CD4-positive, CD25-positive, alpha-beta regulatory T cell (primary cell): ENCODE measurements around the gene ABCC10. TPM values are rescaled to one million over a fixed set of nuclear protein-coding genes. Genes with fewer than 3 reads are reported as not detected.
A peak's percentile ranks its signal among the peaks of the same experiment; 100 is the strongest.
"Not testable (repeated sequence)": the region's sequence is repeated elsewhere in the genome, so short reads cannot be mapped to it uniquely, and the experiment has no call there.

ENCODE experiments used
- ATAC-seq, 2 donors: fragments of 150-1000 bp; cut with Tn5 transposase; one replicate each; pipeline ENCODE4 v1.10.0; 2021; ENCODE audit warnings: low read depth in 2 of 2, moderate number of reproducible peaks in 2 of 2, moderate library complexity in 1 of 2
- DNase-seq, 3 donors: peaks; one replicate each; pipeline versions ENCODE4 v3.0.0 to v3.0.0-alpha.2; 2012 to 2022; ENCODE audit warnings: mixed read lengths in 1 of 3
- H3K27ac ChIP-seq: one replicate; pipeline ENCODE4 v1.7.0; 2013; ENCODE audit warnings: mild to moderate bottlenecking, low read length; ENCODE audit not compliant: insufficient read depth, poor library complexity, severe bottlenecking
- H3K27me3 ChIP-seq: one replicate; pipeline ENCODE4 v1.7.0; 2013; ENCODE audit warnings: low read length; ENCODE audit not compliant: control insufficient read depth, insufficient read depth
- H3K36me3 ChIP-seq: one replicate; pipeline ENCODE4 v1.7.0; 2013; ENCODE audit warnings: mild to moderate bottlenecking, low read length, moderate library complexity; ENCODE audit not compliant: control insufficient read depth, insufficient read depth
- H3K4me1 ChIP-seq: 2 replicates; pipeline ENCODE4 v1.7.0; 2013; ENCODE audit warnings: mild to moderate bottlenecking, low read length; ENCODE audit not compliant: insufficient read depth, control insufficient read depth, poor library complexity, severe bottlenecking
- H3K4me3 ChIP-seq: one replicate; pipeline ENCODE4 v1.7.0; 2013; ENCODE audit warnings: low read depth, mild to moderate bottlenecking, low read length, moderate library complexity
- H3K9me3 ChIP-seq, 2 experiments: 1 replicate in 1 of 2; 2 replicates in 1 of 2; pipeline ENCODE4 v1.7.0; 2013; ENCODE audit warnings: low read length in 2 of 2, mild to moderate bottlenecking in 1 of 2, moderate library complexity in 1 of 2; ENCODE audit not compliant: control insufficient read depth in 2 of 2
- H3K27ac Mint-ChIP-seq, 3 donors: one replicate each; pipeline ENCODE4 v1.8.0; 2020 to 2022; ENCODE audit warnings: mild to moderate bottlenecking in 3 of 3, mixed read lengths in 3 of 3, moderate library complexity in 2 of 3
- H3K27me3 Mint-ChIP-seq: one replicate; pipeline ENCODE4 v1.8.0; 2022; ENCODE audit warnings: mild to moderate bottlenecking, mixed read lengths
- H3K36me3 Mint-ChIP-seq: one replicate; pipeline ENCODE4 v1.8.0; 2020; ENCODE audit warnings: mixed read lengths
- H3K4me1 Mint-ChIP-seq, 4 donors: one replicate each; pipeline ENCODE4 v1.8.0; 2020 to 2022; ENCODE audit warnings: mixed read lengths in 4 of 4, mild to moderate bottlenecking in 1 of 4
- H3K4me3 Mint-ChIP-seq, 4 donors: one replicate each; pipeline ENCODE4 v1.8.0; 2020 to 2022; ENCODE audit warnings: mild to moderate bottlenecking in 4 of 4, mixed read lengths in 4 of 4, moderate library complexity in 3 of 4
- H3K9me3 Mint-ChIP-seq, 7 donors: one replicate each; pipeline ENCODE4 v1.8.0; 2020 to 2022; ENCODE audit warnings: mixed read lengths in 7 of 7, mild to moderate bottlenecking in 3 of 7, moderate library complexity in 2 of 7
- polyA plus RNA-seq, 4 donors: library from polyadenylated mRNA; unstranded; fragments of 300-500 nt; fragmentation: Illumina TruSeq; gene quantifications; one replicate each; pipeline ENCODE4 v1.2.3, GENCODE V29; 2021
- total RNA-seq: library from RNA; stranded (reverse); gene quantifications from one replicate; pipeline ENCODE4 v1.2.3, GENCODE V29; 2022

Gene ABCC10
- total and polyA plus RNA-seq, 5 donors from 2014 or later = 17.9 to 81.7 (median 18.7) TPM

- Mint-ChIP-seq H3K4me3 (peak overlapping the region in 3 of 4 donors; percentile 6 to 64 (median 46)), H3K36me3 (peaks cover 13% of the 10 kb centered on the region), H3K4me1 (peaks cover 4 to 37% (median 23%) of the 10 kb centered on the region in 4 donors), H3K27me3 (no peaks in the 10 kb centered on the region), H3K27ac (peak overlapping the region; percentile 88 to 94 (median 93)), H3K9me3 (no peaks in the 10 kb centered on the region)
- H3K9me3 ChIP-seq = no peaks in the 10 kb centered on the region
- H3K27me3 ChIP-seq = no peaks in the 10 kb centered on the region
- DNase-seq (peak in 2 of 3 donors; percentile 23 to 62), ATAC-seq (peak; percentile 61 to 72)
- H3K27ac ChIP-seq = peak overlapping the region; percentile 16
- H3K36me3 ChIP-seq = peaks cover 22% of the 10 kb centered on the region
- H3K4me3 ChIP-seq = no peak overlapping the region
- H3K4me1 ChIP-seq = peaks cover 25% of the 10 kb centered on the region
These were observed 68.1 kb downstream of the ABCC10 start for GRCh38 chr6:43495409-43495941.

GRCh38 chr6:43496370-43497128 is 69.2 kb downstream of the ABCC10 start:
- Mint-ChIP-seq H3K4me1 (peaks cover 4 to 37% (median 23%) of the 10 kb centered on the region in 4 donors), H3K9me3 (no peaks in the 10 kb centered on the region), H3K36me3 (peaks cover 13% of the 10 kb centered on the region), H3K4me3 (no peak overlapping the region), H3K27ac (peak overlapping the region in 1 of 3 donors; percentile 94), H3K27me3 (no peaks in the 10 kb centered on the region)
- Histone ChIP-seq H3K4me1 (peaks cover 25% of the 10 kb centered on the region), H3K9me3 (no peaks in the 10 kb centered on the region), H3K27me3 (no peaks in the 10 kb centered on the region), H3K27ac (no peak overlapping the region), H3K4me3 (no peak overlapping the region), H3K36me3 (peaks cover 31% of the 10 kb centered on the region)
- DNase-seq (peak in 1 of 3 donors; percentile 15), ATAC-seq (no peak)

- DNase-seq (no peak), ATAC-seq (no peak)
- Histone ChIP-seq H3K27ac (no peak overlapping the region), H3K36me3 (peaks cover 32% of the 10 kb centered on the region), H3K4me1 (peaks cover 25% of the 10 kb centered on the region), H3K9me3 (no peaks in the 10 kb centered on the region), H3K4me3 (no peak overlapping the region), H3K27me3 (no peaks in the 10 kb centered on the region)
- no peak overlapping the region for H3K4me3 Mint-ChIP-seq
- H3K4me1 Mint-ChIP-seq = peaks cover 4 to 36% (median 23%) of the 10 kb centered on the region in 4 donors
- H3K27me3 Mint-ChIP-seq = no peaks in the 10 kb centered on the region
- H3K9me3 Mint-ChIP-seq = no peaks in the 10 kb centered on the region
- H3K36me3 Mint-ChIP-seq = peaks cover 18% of the 10 kb centered on the region
- H3K27ac Mint-ChIP-seq = peak overlapping the region in 1 of 3 donors; percentile 29
These were observed 69.7 kb downstream of the ABCC10 start for GRCh38 chr6:43497129-43497396.

GRCh38 chr6:43497689-43498088 is 70.3 kb downstream of the ABCC10 start:
- H3K27ac ChIP-seq = no peak overlapping the region
- H3K27me3 ChIP-seq = no peaks in the 10 kb centered on the region
- peaks cover 25% of the 10 kb centered on the region for H3K4me1 ChIP-seq
- Mint-ChIP-seq H3K4me1 (peaks cover 4 to 32% (median 21%) of the 10 kb centered on the region in 4 donors), H3K27ac (peak overlapping the region in 1 of 3 donors; percentile 25), H3K36me3 (peaks cover 19% of the 10 kb centered on the region), H3K9me3 (no peaks in the 10 kb centered on the region), H3K4me3 (no peak overlapping the region), H3K27me3 (no peaks in the 10 kb centered on the region)
- no peak for DNase-seq
- H3K36me3 ChIP-seq = peaks cover 38% of the 10 kb centered on the region
- ATAC-seq = no peak
- H3K4me3 ChIP-seq = no peak overlapping the region
- H3K9me3 ChIP-seq = no peaks in the 10 kb centered on the region

- not testable (repeated sequence) for H3K4me3 ChIP-seq, H3K27me3 ChIP-seq, DNase-seq, H3K9me3 ChIP-seq, H3K27ac Mint-ChIP-seq, H3K9me3 Mint-ChIP-seq, H3K27me3 Mint-ChIP-seq, ATAC-seq, H3K27ac ChIP-seq, H3K4me3 Mint-ChIP-seq
- Histone ChIP-seq H3K4me1 (peaks cover 25% of the 10 kb centered on the region), H3K36me3 (peaks cover 44% of the 10 kb centered on the region)
- Mint-ChIP-seq H3K36me3 (peaks cover 15% of the 10 kb centered on the region), H3K4me1 (peaks cover 4 to 27% (median 20%) of the 10 kb centered on the region in 4 donors)
These were observed 71.0 kb downstream of the ABCC10 start for GRCh38 chr6:43498291-43498690.

- no peak for ATAC-seq
- no peak overlapping the region for H3K27ac ChIP-seq
- no peaks in the 10 kb centered on the region for H3K27me3 ChIP-seq
- H3K9me3 ChIP-seq = no peaks in the 10 kb centered on the region
- no peaks in the 10 kb centered on the region for H3K9me3 Mint-ChIP-seq
- peaks cover 0 to 20% (median 14%) of the 10 kb centered on the region in 4 donors for H3K4me1 Mint-ChIP-seq
- peaks cover 50% of the 10 kb centered on the region for H3K36me3 ChIP-seq
- peaks cover 19% of the 10 kb centered on the region for H3K36me3 Mint-ChIP-seq
- H3K4me3 ChIP-seq = no peak overlapping the region
- peaks cover 18% of the 10 kb centered on the region for H3K4me1 ChIP-seq
- no peaks in the 10 kb centered on the region for H3K27me3 Mint-ChIP-seq
- DNase-seq = no peak
- peak overlapping the region in 1 of 4 donors; percentile 51 for H3K4me3 Mint-ChIP-seq
- H3K27ac Mint-ChIP-seq = peak overlapping the region in 1 of 3 donors; percentile 59
These were observed 71.9 kb downstream of the ABCC10 start for GRCh38 chr6:43499028-43499815.
